SK-N-MC (cell line): Measurements from ENCODE around the gene EXOSC10.

Source experiments
- EZH2 ChIP-seq: fragments of 200-600 bp; sonication (generic); IDR thresholded peaks from one replicate; pipeline ENCODE4 v1.6.1; 2017; ENCODE audit warnings: antibody characterized with exemption
- POLR2AphosphoS5 ChIP-seq: IDR thresholded peaks from 2 replicates; pipeline ENCODE4 v1.6.1; 2012; ENCODE audit warnings: mild to moderate bottlenecking, low read depth, low read length, borderline replicate concordance

- no peak for TF ChIP-seq POLR2AphosphoS5
- TF ChIP-seq EZH2, result no peak
Observed at GRCh38 chr1:11026052-11026451, 73.6 kb downstream of the EXOSC10 start.
